HG02943 (cell line): ENCODE measurements around the gene CCDC30.
"Not testable (repeated sequence)": the region's sequence is repeated elsewhere in the genome, so short reads cannot be mapped to it uniquely, and the experiment has no call there.

Experiments
- ATAC-seq: cut with Tn5 transposase; IDR thresholded peaks from one replicate; pipeline ENCODE4 v1.9.1; 2021; ENCODE audit warnings: mild to moderate bottlenecking, low read depth, moderate library complexity; ENCODE audit not compliant: unreplicated experiment

CCDC30 gene

GRCh38 chr1:42518908-42519307 is 55.8 kb downstream of the CCDC30 start:
- ATAC-seq, result no peak

- no peak for ATAC-seq
Measured at GRCh38 chr1:42523171-42523570, 60.1 kb downstream of the CCDC30 start.

GRCh38 chr1:42524330-42524729 is 61.2 kb downstream of the CCDC30 start:
- no peak for ATAC-seq

- no peak for ATAC-seq
Measured at GRCh38 chr1:42529724-42530181, 66.7 kb downstream of the CCDC30 start.

GRCh38 chr1:42531043-42531442 is 68.0 kb downstream of the CCDC30 start:
- no peak for ATAC-seq

GRCh38 chr1:42533101-42533863 is 70.2 kb downstream of the CCDC30 start:
- no peak for ATAC-seq

- no peak for ATAC-seq
Measured at GRCh38 chr1:42541104-42541503, 78.0 kb downstream of the CCDC30 start.

GRCh38 chr1:42551180-42551579 is 88.1 kb downstream of the CCDC30 start:
- no peak for ATAC-seq

GRCh38 chr1:42551590-42551989 is 88.5 kb downstream of the CCDC30 start:
- ATAC-seq, result no peak

- ATAC-seq, result no peak
Measured at GRCh38 chr1:42552636-42553035, 89.5 kb downstream of the CCDC30 start.

GRCh38 chr1:42557230-42557851 is 94.3 kb downstream of the CCDC30 start:
- no peak for ATAC-seq

GRCh38 chr1:42567038-42567437 is 104.0 kb downstream of the CCDC30 start:
- no peak for ATAC-seq

GRCh38 chr1:42576935-42577334 is 113.8 kb downstream of the CCDC30 start:
- no peak for ATAC-seq

GRCh38 chr1:42586016-42586415 is 122.9 kb downstream of the CCDC30 start:
- ATAC-seq, result no peak

- ATAC-seq, result no peak
Measured at GRCh38 chr1:42587753-42588152, 124.7 kb downstream of the CCDC30 start.

GRCh38 chr1:42592811-42593210 is 129.7 kb downstream of the CCDC30 start:
- ATAC-seq, result no peak

GRCh38 chr1:42593486-42594100 is 130.5 kb downstream of the CCDC30 start:
- no peak for ATAC-seq

GRCh38 chr1:42601472-42601871 is 138.4 kb downstream of the CCDC30 start:
- ATAC-seq, result no peak

GRCh38 chr1:42613803-42614131 is 150.7 kb downstream of the CCDC30 start:
- no peak for ATAC-seq

GRCh38 chr1:42618866-42619265 is 155.8 kb downstream of the CCDC30 start:
- ATAC-seq, result no peak

- no peak for ATAC-seq
Measured at GRCh38 chr1:42620307-42620706, 157.2 kb downstream of the CCDC30 start.

- not testable (repeated sequence) for ATAC-seq
Measured at GRCh38 chr1:42621180-42621579, 158.1 kb downstream of the CCDC30 start.
